Activated CD4-positive, alpha-beta T cell treated with anti-CD3 and anti-CD28 coated beads, Interleukin-2, amount 50 U/mL, for 4 hours (primary cell): ENCODE measurements around the gene NDUFB4.
"Not testable (repeated sequence)": the region's sequence is repeated elsewhere in the genome, so short reads cannot be mapped to it uniquely, and the experiment has no call there.

Experiments used
- DNase-seq, 2 experiments: peaks; one replicate each; pipeline ENCODE4 v3.0.0-alpha.2; 2020

NDUFB4 gene

GRCh38 chr3:120572027-120572426 is 24.1 kb upstream of the NDUFB4 start:
- DNase-seq, result no peak

- no peak for DNase-seq
Observed at GRCh38 chr3:120587332-120587975, 8.7 kb upstream of the NDUFB4 start.

- no peak for DNase-seq
Observed at GRCh38 chr3:120595788-120596115, 384 bp upstream of the NDUFB4 start.

- DNase-seq, result no peak
Observed at GRCh38 chr3:120596853-120597223, 702 bp downstream of the NDUFB4 start.

- DNase-seq, result no peak
Observed at GRCh38 chr3:120597445-120598049, 1.4 kb downstream of the NDUFB4 start.

GRCh38 chr3:120599211-120599610 is 3.1 kb downstream of the NDUFB4 start:
- DNase-seq, result no peak

GRCh38 chr3:120601554-120601953 is 5.4 kb downstream of the NDUFB4 start:
- no peak for DNase-seq

- DNase-seq, result no peak
Observed at GRCh38 chr3:120602682-120603081, 6.5 kb downstream of the NDUFB4 start.

- no peak for DNase-seq
Observed at GRCh38 chr3:120604382-120604781, 8.2 kb downstream of the NDUFB4 start.

- DNase-seq, result no peak
Observed at GRCh38 chr3:120604784-120605183, 8.6 kb downstream of the NDUFB4 start.

GRCh38 chr3:120608506-120608905 is 12.4 kb downstream of the NDUFB4 start:
- no peak for DNase-seq

- DNase-seq, result no peak
Observed at GRCh38 chr3:120614765-120615164, 18.6 kb downstream of the NDUFB4 start.

GRCh38 chr3:120615847-120616609 is 19.9 kb downstream of the NDUFB4 start:
- DNase-seq, result no peak

GRCh38 chr3:120616745-120617144 is 20.6 kb downstream of the NDUFB4 start:
- DNase-seq, result not testable (repeated sequence)

- no peak for DNase-seq
Observed at GRCh38 chr3:120622457-120622856, 26.3 kb downstream of the NDUFB4 start.

GRCh38 chr3:120622870-120623726 is 27.0 kb downstream of the NDUFB4 start:
- DNase-seq, result no peak

GRCh38 chr3:120623727-120624093 is 27.6 kb downstream of the NDUFB4 start:
- DNase-seq, result no peak

- DNase-seq, result no peak
Observed at GRCh38 chr3:120625159-120625586, 29.0 kb downstream of the NDUFB4 start.

GRCh38 chr3:120634539-120634938 is 38.4 kb downstream of the NDUFB4 start:
- no peak for DNase-seq

- no peak for DNase-seq
Observed at GRCh38 chr3:120636795-120637401, 40.8 kb downstream of the NDUFB4 start.

- no peak for DNase-seq
Observed at GRCh38 chr3:120637851-120638559, 41.9 kb downstream of the NDUFB4 start.

- DNase-seq, result not testable (repeated sequence)
Observed at GRCh38 chr3:120638820-120639219, 42.7 kb downstream of the NDUFB4 start.
